Endodermal cell (in vitro differentiated cells): Measurements from ENCODE around the gene BMP7. TPM values are rescaled to one million over a fixed set of nuclear protein-coding genes. Genes with fewer than 3 reads are reported as not detected.

ENCODE experiments used
- DNase-seq: peaks from one replicate; pipeline ENCODE4 v3.0.0-alpha.2; 2017
- H3K27ac ChIP-seq: 2 replicates; pipeline ENCODE4 v1.5.1; 2013; ENCODE audit warnings: mild to moderate bottlenecking, low read depth, low read length, moderate library complexity
- H3K27me3 ChIP-seq: 2 replicates; pipeline ENCODE4 v1.6.1; 2013; ENCODE audit warnings: mild to moderate bottlenecking, low read length, moderate library complexity; ENCODE audit not compliant: insufficient read depth, control insufficient read depth, poor library complexity, severe bottlenecking
- H3K36me3 ChIP-seq: 2 replicates; pipeline ENCODE4 v1.7.0; 2013; ENCODE audit warnings: mild to moderate bottlenecking, low read length, moderate library complexity; ENCODE audit not compliant: control insufficient read depth, insufficient read depth
- H3K4me1 ChIP-seq: one replicate; pipeline ENCODE4 v1.7.0; 2013; ENCODE audit warnings: low read length; ENCODE audit not compliant: control insufficient read depth, insufficient read depth
- H3K4me3 ChIP-seq: 2 replicates; pipeline ENCODE4 v1.5.1; 2013; ENCODE audit warnings: mild to moderate bottlenecking, low read length, moderate library complexity
- H3K9ac ChIP-seq: 2 replicates; pipeline ENCODE4 v1.6.1; 2013; ENCODE audit warnings: mild to moderate bottlenecking, low read length, moderate library complexity; ENCODE audit not compliant: poor library complexity, severe bottlenecking; ENCODE audit errors: extremely low read depth
- H3K9me3 ChIP-seq: 2 replicates; pipeline ENCODE4 v1.6.1; 2013; ENCODE audit warnings: mild to moderate bottlenecking, low read length, moderate library complexity; ENCODE audit not compliant: control insufficient read depth
- H3K27ac Mint-ChIP-seq: 2 replicates; pipeline ENCODE4 v1.8.0; 2020; ENCODE audit warnings: mixed read lengths
- H3K27me3 Mint-ChIP-seq: 2 replicates; pipeline ENCODE4 v1.8.0; 2021; ENCODE audit warnings: mild to moderate bottlenecking, mixed read lengths; ENCODE audit not compliant: insufficient read depth
- H3K36me3 Mint-ChIP-seq: 2 replicates; pipeline ENCODE4 v1.8.0; 2020; ENCODE audit warnings: low read depth, mixed read lengths
- H3K4me1 Mint-ChIP-seq: 2 replicates; pipeline ENCODE4 v1.8.0; 2020; ENCODE audit warnings: mixed read lengths
- H3K4me3 Mint-ChIP-seq: 2 replicates; pipeline ENCODE4 v1.8.0; 2020; ENCODE audit warnings: mild to moderate bottlenecking, moderate library complexity, mixed read lengths
- H3K9me3 Mint-ChIP-seq: 2 replicates; pipeline ENCODE4 v1.8.0; 2020; ENCODE audit warnings: mild to moderate bottlenecking, mixed read lengths
- WGBS, 2 experiments: methylation state at CpG; one replicate each; pipeline versions ENCODE4 v1.1.5 to v1.1.7; 2013; ENCODE audit warnings: missing lambda C conversion rate in 2 of 2, mixed read lengths in 1 of 2; ENCODE audit not compliant: insufficient coverage in 1 of 2, insufficient read length in 1 of 2; 5-methylcytosine and 5-hydroxymethylcytosine counted together
- total RNA-seq, 2 donors: library from RNA; stranded (reverse); fragmentation: NEBNext Ultra II Directional in 1 of 2; extraction: Animal tissue kit (Norgen Biotek cat#: 25700) in 1 of 2; gene quantifications; 2 replicates in 1 of 2; 3 replicates in 1 of 2; pipeline ENCODE4 v1.2.1, GENCODE V29; 2021
- TF ChIP-seq, protein P1 (sequence below): fragments of 200-600 bp; sonication (generic); conservative IDR thresholded peaks from 2 replicates; pipeline ENCODE4 v1.5.0; 2021; ENCODE audit warnings: antibody characterized with exemption, mild to moderate bottlenecking

Gene BMP7
- total RNA-seq, 2 donors from 2014 or later = 45.6 to 49.6 TPM

- H3K4me1 Mint-ChIP-seq = peaks cover 6% of the 10 kb centered on the region
- H3K4me3 Mint-ChIP-seq = no peak overlapping the region
- 93 to 95% methylated on average over 9 to 11 of the region's 11 CpGs for WGBS, 2 experiments
- TF ChIP-seq, protein P1, sequence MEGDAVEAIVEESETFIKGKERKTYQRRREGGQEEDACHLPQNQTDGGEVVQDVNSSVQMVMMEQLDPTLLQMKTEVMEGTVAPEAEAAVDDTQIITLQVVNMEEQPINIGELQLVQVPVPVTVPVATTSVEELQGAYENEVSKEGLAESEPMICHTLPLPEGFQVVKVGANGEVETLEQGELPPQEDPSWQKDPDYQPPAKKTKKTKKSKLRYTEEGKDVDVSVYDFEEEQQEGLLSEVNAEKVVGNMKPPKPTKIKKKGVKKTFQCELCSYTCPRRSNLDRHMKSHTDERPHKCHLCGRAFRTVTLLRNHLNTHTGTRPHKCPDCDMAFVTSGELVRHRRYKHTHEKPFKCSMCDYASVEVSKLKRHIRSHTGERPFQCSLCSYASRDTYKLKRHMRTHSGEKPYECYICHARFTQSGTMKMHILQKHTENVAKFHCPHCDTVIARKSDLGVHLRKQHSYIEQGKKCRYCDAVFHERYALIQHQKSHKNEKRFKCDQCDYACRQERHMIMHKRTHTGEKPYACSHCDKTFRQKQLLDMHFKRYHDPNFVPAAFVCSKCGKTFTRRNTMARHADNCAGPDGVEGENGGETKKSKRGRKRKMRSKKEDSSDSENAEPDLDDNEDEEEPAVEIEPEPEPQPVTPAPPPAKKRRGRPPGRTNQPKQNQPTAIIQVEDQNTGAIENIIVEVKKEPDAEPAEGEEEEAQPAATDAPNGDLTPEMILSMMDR = no peak
- H3K9ac ChIP-seq = no peak overlapping the region
- no peaks in the 10 kb centered on the region for H3K4me1 ChIP-seq
- no peak overlapping the region for H3K27ac ChIP-seq
- no peak overlapping the region for H3K4me3 ChIP-seq
- H3K27me3 Mint-ChIP-seq = peaks cover 7% of the 10 kb centered on the region
- peaks cover 4% of the 10 kb centered on the region for H3K9me3 ChIP-seq
- peaks cover 8% of the 10 kb centered on the region for H3K27me3 ChIP-seq
- no peak for DNase-seq
- H3K36me3 ChIP-seq = peaks cover 21% of the 10 kb centered on the region
- no peaks in the 10 kb centered on the region for H3K9me3 Mint-ChIP-seq
- no peak overlapping the region for H3K27ac Mint-ChIP-seq
- H3K36me3 Mint-ChIP-seq = peaks cover 21% of the 10 kb centered on the region
These were observed 47.3 kb downstream of the BMP7 start for GRCh38 chr20:57219071-57219677.

GRCh38 chr20:57218489-57218888, 48.0 kb downstream of the BMP7 start:
- TF ChIP-seq, protein P1 = no peak
- WGBS, 2 experiments = 96 to 100% methylated on average over 2 to 5 of the region's 5 CpGs
- no peak overlapping the region for H3K27ac Mint-ChIP-seq
- H3K27me3 ChIP-seq = peaks cover 15% of the 10 kb centered on the region
- H3K9ac ChIP-seq = no peak overlapping the region
- H3K4me1 Mint-ChIP-seq = peaks cover 4% of the 10 kb centered on the region
- no peak overlapping the region for H3K4me3 Mint-ChIP-seq
- H3K27me3 Mint-ChIP-seq = peaks cover 5% of the 10 kb centered on the region
- no peaks in the 10 kb centered on the region for H3K9me3 Mint-ChIP-seq
- H3K9me3 ChIP-seq = peaks cover 4% of the 10 kb centered on the region
- no peaks in the 10 kb centered on the region for H3K4me1 ChIP-seq
- H3K36me3 ChIP-seq = peaks cover 21% of the 10 kb centered on the region
- DNase-seq = no peak
- peaks cover 14% of the 10 kb centered on the region for H3K36me3 Mint-ChIP-seq
- no peak overlapping the region for H3K27ac ChIP-seq
- H3K4me3 ChIP-seq = no peak overlapping the region

- H3K9me3 ChIP-seq = peaks cover 4% of the 10 kb centered on the region
- no peak overlapping the region for H3K27ac ChIP-seq
- H3K9ac ChIP-seq = no peak overlapping the region
- TF ChIP-seq, protein P1 = no peak
- 88 to 94% methylated on average over 7 of the region's 9 CpGs for WGBS, 2 experiments
- Mint-ChIP-seq H3K27me3 (peaks cover 5% of the 10 kb centered on the region), H3K27ac (no peak overlapping the region), H3K4me1 (peaks cover 4% of the 10 kb centered on the region), H3K4me3 (no peak overlapping the region), H3K9me3 (no peaks in the 10 kb centered on the region), H3K36me3 (peaks cover 13% of the 10 kb centered on the region)
- no peaks in the 10 kb centered on the region for H3K4me1 ChIP-seq
- no peak overlapping the region for H3K4me3 ChIP-seq
- H3K27me3 ChIP-seq = peaks cover 22% of the 10 kb centered on the region
- peaks cover 21% of the 10 kb centered on the region for H3K36me3 ChIP-seq
- no peak for DNase-seq
These were observed 48.6 kb downstream of the BMP7 start for GRCh38 chr20:57217802-57218201.
